Breast epithelium (tissue), 3 donors: ENCODE results near the gene ITGB5.

Source experiments
- POLR2A ChIP-seq: fragments of 450-650 bp; IDR thresholded peaks from one replicate; pipeline ENCODE4 v1.6.1; 2016; ENCODE audit warnings: antibody characterized with exemption, mild to moderate bottlenecking, moderate library complexity
- TF ChIP-seq, protein P1 (sequence below), 3 donors: fragments of 450-650 bp; IDR thresholded peaks; one replicate each; pipeline ENCODE4 v1.5.1; 2016 to 2017; ENCODE audit warnings: antibody characterized with exemption in 3 of 3, mild to moderate bottlenecking in 3 of 3, moderate library complexity in 3 of 3

DNA sequence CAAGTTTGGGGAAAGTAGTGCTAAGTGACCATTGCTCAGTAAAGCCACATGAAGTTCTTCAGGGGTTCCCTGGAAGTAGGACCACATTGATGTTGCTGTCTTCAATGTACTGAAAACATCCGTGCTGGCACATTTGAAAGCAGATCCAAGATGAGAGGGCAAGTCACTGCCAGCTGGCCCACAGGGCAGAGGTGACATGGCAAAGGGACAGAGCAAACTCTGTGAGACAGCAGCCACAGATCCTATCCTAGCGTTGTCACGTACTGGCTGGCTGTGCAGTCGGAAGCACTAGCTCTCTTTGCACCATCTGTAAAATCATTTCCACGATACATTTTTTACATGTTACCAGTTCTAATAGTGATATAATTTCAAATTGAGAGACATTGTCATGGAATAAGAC lies 33.6 kb upstream of the ITGB5 start:
- TF ChIP-seq, protein P1, sequence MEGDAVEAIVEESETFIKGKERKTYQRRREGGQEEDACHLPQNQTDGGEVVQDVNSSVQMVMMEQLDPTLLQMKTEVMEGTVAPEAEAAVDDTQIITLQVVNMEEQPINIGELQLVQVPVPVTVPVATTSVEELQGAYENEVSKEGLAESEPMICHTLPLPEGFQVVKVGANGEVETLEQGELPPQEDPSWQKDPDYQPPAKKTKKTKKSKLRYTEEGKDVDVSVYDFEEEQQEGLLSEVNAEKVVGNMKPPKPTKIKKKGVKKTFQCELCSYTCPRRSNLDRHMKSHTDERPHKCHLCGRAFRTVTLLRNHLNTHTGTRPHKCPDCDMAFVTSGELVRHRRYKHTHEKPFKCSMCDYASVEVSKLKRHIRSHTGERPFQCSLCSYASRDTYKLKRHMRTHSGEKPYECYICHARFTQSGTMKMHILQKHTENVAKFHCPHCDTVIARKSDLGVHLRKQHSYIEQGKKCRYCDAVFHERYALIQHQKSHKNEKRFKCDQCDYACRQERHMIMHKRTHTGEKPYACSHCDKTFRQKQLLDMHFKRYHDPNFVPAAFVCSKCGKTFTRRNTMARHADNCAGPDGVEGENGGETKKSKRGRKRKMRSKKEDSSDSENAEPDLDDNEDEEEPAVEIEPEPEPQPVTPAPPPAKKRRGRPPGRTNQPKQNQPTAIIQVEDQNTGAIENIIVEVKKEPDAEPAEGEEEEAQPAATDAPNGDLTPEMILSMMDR (IDR thresholded peaks at IDR 0.05) = no peak
- TF ChIP-seq POLR2A = no peak
